Fibroblast of the aortic adventitia (primary cell): ENCODE results near the gene FGF10. TPM values are rescaled to one million over a fixed set of nuclear protein-coding genes. Genes with fewer than 3 reads are reported as not detected.

ENCODE experiments used
- DNase-seq: peaks from one replicate; pipeline ENCODE4 v3.0.0-alpha.2; 2010; ENCODE audit warnings: low read depth
- H3K4me3 ChIP-seq: 2 replicates; pipeline ENCODE4 v1.5.1; 2011; ENCODE audit warnings: low read depth, mild to moderate bottlenecking, control low read depth, low read length, moderate library complexity
- CTCF ChIP-seq: IDR thresholded peaks from 2 replicates; pipeline ENCODE4 v1.5.1; 2011; ENCODE audit warnings: mild to moderate bottlenecking, low read length, control low read depth, inconsistent platforms; ENCODE audit not compliant: insufficient read depth
- total RNA-seq: library from RNA; depleted of rRNA; stranded (reverse); fragments of >200 nt; gene quantifications from 2 replicates; pipeline ENCODE4 v1.2.3, GENCODE V29; 2012; ENCODE audit warnings: low replicate concordance

FGF10 gene
- total RNA-seq, 1 donor: 1.2 TPM

GRCh38 chr5:44364097-44364496, 25.1 kb downstream of the FGF10 start:
- no peak for DNase-seq
- TF ChIP-seq CTCF: no peak
- no peak overlapping the region for H3K4me3 ChIP-seq

GRCh38 chr5:44361342-44362001, 27.7 kb downstream of the FGF10 start:
- H3K4me3 ChIP-seq: no peak overlapping the region
- no peak for TF ChIP-seq CTCF
- DNase-seq: no peak

GRCh38 chr5:44360919-44361318, 28.3 kb downstream of the FGF10 start:
- H3K4me3 ChIP-seq: no peak overlapping the region
- DNase-seq: no peak
- TF ChIP-seq CTCF: no peak

- H3K4me3 ChIP-seq: no peak overlapping the region
- no peak for DNase-seq
- no peak for TF ChIP-seq CTCF
Measured at GRCh38 chr5:44358421-44358820, 30.8 kb downstream of the FGF10 start.

- no peak for DNase-seq
- H3K4me3 ChIP-seq: no peak overlapping the region
- TF ChIP-seq CTCF: no peak
Measured at GRCh38 chr5:44356231-44356630, 33.0 kb downstream of the FGF10 start.

GRCh38 chr5:44345871-44346270, 43.3 kb downstream of the FGF10 start:
- TF ChIP-seq CTCF: no peak
- no peak for DNase-seq
- no peak overlapping the region for H3K4me3 ChIP-seq

GRCh38 chr5:44336708-44337107, 52.5 kb downstream of the FGF10 start:
- no peak for DNase-seq
- no peak overlapping the region for H3K4me3 ChIP-seq
- no peak for TF ChIP-seq CTCF
